Lower lobe of right lung (tissue), 2 donors: ENCODE data around the gene ZMIZ1. TPM values are rescaled to one million over a fixed set of nuclear protein-coding genes. Genes with fewer than 3 reads are reported as not detected.

Experiments
- ATAC-seq, 2 donors: fragments of 200-7000 bp; cut with Tn5 transposase; one replicate each; pipeline ENCODE4 v1.9.1; 2020 to 2022; ENCODE audit warnings: mild to moderate bottlenecking in 2 of 2, moderate library complexity in 2 of 2
- DNase-seq: peaks from one replicate; pipeline ENCODE4 v3.0.0-alpha.2; 2020
- H3K27ac ChIP-seq: fragments of 200-600 bp; one replicate; pipeline ENCODE4 v1.8.0; 2022
- H3K27me3 ChIP-seq: fragments of 200-600 bp; one replicate; pipeline ENCODE4 v1.8.0; 2022; ENCODE audit warnings: low read depth
- H3K36me3 ChIP-seq: fragments of 200-600 bp; one replicate; pipeline ENCODE4 v1.8.0; 2022; ENCODE audit warnings: mild to moderate bottlenecking
- H3K4me1 ChIP-seq: fragments of 200-600 bp; one replicate; pipeline ENCODE4 v1.8.0; 2022
- H3K4me3 ChIP-seq: fragments of 200-600 bp; one replicate; pipeline ENCODE4 v1.8.0; 2022; ENCODE audit warnings: mild to moderate bottlenecking
- H3K9me3 ChIP-seq: fragments of 200-600 bp; one replicate; pipeline ENCODE4 v1.8.0; 2022
- intact Hi-C: fragments of 100-400 bp; cut with DNase I; formaldehyde crosslinking; loops from one replicate; pipeline ENCODE4 v1.11.0; 2022
- total RNA-seq: library from RNA; stranded (reverse); fragmentation: NEBNext Ultra II Directional; extraction: Animal tissue kit (Norgen Biotek cat#: 25700); gene quantifications from one replicate; pipeline ENCODE4 v1.2.1, GENCODE V29; 2021
- TF ChIP-seq, protein P1 (sequence below): fragments of 200-600 bp; IDR thresholded peaks from one replicate; pipeline ENCODE4 v1.8.0; 2022; ENCODE audit warnings: antibody characterized with exemption, mild to moderate bottlenecking
- donor health status: DM: no; HTN: yes; CAD: no; lungs with severe emphysema.

The ZMIZ1 gene
- total RNA-seq, 1 donor from 2014 or later = 102 TPM

DNA sequence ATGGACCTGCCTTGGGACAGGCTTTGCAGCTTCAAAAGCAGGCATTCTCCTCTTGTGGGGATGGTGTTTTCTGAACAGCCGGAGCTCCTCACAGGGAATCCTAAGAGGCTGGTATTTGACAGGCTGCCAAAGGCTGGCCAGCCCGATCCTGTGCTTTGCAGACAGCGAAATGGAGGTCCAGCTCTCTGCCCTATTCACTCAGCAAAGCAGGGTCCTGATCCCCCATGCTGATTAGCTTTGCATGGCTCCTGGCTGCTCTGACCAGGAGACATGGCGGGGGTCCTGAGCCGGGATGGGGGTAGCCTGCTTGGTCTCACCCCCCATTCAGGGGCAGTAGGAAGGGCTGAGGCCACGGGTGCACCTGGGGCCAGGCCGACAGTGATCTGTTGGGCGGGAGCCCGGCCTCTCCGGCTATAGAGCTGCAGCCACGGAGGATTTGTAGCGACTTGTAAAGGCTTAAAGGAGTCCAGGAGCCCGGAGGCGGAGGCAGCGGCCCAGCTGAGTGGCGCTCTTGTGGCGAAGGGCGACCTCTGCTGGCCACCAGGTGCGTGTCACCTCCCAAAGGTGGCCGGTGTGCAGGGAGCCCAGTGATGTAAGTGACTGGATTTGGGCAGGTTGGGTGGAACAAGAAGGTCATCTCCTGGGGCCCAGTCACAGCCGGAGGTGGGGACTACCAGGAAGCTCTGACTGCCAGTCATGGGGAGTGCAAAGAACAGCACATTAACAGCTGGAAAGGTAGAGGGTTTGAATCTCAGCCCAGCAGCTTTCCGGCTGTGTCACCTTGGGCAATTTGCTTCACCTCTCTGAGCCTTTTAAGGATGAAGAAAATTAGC lies 126.5 kb downstream of the ZMIZ1 start:
- intact Hi-C loops = no loop called here
- DNase-seq = peak; percentile 91
- Histone ChIP-seq H3K9me3 (no peaks in the 10 kb centered on the region), H3K4me1 (peaks cover 57% of the 10 kb centered on the region), H3K27ac (peak overlapping the region; percentile 73), H3K4me3 (no peak overlapping the region), H3K27me3 (no peaks in the 10 kb centered on the region), H3K36me3 (peaks cover 15% of the 10 kb centered on the region)
- TF ChIP-seq, protein P1, sequence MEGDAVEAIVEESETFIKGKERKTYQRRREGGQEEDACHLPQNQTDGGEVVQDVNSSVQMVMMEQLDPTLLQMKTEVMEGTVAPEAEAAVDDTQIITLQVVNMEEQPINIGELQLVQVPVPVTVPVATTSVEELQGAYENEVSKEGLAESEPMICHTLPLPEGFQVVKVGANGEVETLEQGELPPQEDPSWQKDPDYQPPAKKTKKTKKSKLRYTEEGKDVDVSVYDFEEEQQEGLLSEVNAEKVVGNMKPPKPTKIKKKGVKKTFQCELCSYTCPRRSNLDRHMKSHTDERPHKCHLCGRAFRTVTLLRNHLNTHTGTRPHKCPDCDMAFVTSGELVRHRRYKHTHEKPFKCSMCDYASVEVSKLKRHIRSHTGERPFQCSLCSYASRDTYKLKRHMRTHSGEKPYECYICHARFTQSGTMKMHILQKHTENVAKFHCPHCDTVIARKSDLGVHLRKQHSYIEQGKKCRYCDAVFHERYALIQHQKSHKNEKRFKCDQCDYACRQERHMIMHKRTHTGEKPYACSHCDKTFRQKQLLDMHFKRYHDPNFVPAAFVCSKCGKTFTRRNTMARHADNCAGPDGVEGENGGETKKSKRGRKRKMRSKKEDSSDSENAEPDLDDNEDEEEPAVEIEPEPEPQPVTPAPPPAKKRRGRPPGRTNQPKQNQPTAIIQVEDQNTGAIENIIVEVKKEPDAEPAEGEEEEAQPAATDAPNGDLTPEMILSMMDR = peak; percentile 99
- peak; percentile 93 for ATAC-seq

DNA sequence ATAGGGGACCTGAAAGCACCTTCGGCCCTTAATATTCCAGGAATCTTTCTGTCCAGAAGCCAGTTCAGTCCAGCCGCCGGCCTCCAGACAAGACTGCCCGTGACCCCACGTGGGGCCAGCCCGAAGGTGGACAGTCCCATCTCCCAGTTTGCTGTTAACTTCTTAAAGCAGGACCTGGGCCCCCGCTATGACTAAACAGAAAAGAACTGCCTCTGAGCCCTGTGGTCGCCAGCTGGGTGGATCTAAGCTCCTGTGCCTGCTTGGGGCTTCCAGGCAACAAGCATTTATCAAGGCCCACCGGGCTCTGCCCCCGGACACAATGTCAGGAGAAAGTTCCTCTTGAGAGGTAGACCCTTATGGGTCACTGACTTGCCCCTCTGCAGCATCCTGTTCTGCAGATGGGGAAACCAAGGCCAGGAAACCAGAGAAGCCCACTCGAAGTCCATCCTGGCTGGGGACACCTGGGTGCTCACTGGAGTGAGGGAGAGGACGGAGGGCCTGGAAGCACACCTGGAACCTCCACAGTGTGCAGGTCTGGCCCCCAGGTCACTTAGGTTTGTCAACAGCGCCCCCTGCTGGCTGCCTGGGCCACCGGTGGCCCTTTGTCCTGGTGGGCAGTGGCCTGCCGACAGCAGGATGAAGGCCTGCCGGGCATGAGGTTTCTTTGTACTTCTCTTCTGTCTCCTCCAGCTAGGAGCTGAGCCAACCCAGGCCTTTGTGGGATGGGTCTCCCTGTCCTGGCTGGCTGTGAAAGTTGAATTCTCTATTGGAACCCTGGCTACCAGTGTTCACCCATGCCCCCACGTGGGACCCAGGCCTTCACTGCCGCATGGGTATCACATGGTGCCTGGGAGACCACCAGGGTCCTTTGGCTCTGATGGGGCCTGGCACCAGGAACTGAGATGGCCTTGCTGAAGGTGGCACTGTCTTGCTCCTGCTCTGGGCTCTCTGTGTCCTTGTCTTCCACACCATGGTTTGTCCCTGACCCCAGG lies 128.0 kb downstream of the ZMIZ1 start:
- no peaks in the 10 kb centered on the region for H3K9me3 ChIP-seq
- TF ChIP-seq, protein P1 = peak; percentile 96
- no peaks in the 10 kb centered on the region for H3K27me3 ChIP-seq
- intact Hi-C loops = no loop called here
- no peak overlapping the region for H3K4me3 ChIP-seq
- H3K4me1 ChIP-seq = peaks cover 42% of the 10 kb centered on the region
- ATAC-seq (peak; percentile 73 to 74), DNase-seq (peak; percentile 84)
- peak overlapping the region; percentile 25 for H3K27ac ChIP-seq
- H3K36me3 ChIP-seq = peaks cover 25% of the 10 kb centered on the region

DNA sequence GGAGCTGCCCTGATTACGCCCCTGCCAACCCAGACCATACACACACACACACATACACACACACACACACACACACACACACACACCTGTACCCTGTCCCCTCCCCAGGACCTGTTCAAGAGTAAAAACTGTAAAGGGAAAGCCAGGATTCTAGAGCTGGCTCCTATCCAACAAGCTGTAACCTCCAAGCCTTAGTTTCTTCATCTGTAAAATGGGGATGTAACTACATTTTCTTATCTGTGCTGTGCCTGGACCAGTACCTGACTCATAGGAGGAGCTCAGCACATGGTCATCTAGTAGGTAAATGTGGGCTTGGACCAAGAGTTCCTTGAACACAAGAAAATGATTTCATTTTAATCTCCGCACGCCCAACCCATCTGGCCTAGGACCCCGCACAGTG lies 128.8 kb downstream of the ZMIZ1 start:
- H3K4me3 ChIP-seq = no peak overlapping the region
- H3K36me3 ChIP-seq = peaks cover 32% of the 10 kb centered on the region
- peaks cover 39% of the 10 kb centered on the region for H3K4me1 ChIP-seq
- ATAC-seq (no peak), DNase-seq (no peak)
- H3K27me3 ChIP-seq = no peaks in the 10 kb centered on the region
- intact Hi-C loops = no loop called here
- H3K27ac ChIP-seq = no peak overlapping the region
- H3K9me3 ChIP-seq = no peaks in the 10 kb centered on the region
- TF ChIP-seq, protein P1 = no peak

GRCh38 chr10:79200346-79200745 lies 131.6 kb downstream of the ZMIZ1 start:
- intact Hi-C loops = no loop called here
- no peak for ATAC-seq

DNA sequence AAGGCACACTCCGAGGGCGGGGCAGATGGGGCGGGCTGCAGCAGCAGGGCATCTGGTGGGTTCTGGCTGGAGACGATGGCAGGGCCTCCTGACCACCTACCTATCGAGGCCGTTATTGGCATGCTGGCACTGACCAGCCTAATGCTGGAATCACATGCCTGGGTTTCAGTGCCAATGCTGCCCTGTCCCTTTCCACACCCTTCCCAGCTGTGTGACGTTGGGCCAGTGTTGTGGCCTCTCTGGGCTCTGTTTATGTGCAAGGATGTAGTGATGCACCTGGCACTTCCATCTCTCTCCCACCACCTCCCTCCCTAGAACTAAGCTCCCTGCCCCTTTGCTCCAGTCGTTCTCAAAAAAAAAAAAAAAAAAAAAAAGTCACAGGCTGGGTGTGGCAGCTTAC lies 132.9 kb downstream of the ZMIZ1 start:
- intact Hi-C loops = no loop called here
- TF ChIP-seq, protein P1 = no peak
- Histone ChIP-seq H3K4me3 (no peak overlapping the region), H3K36me3 (peaks cover 53% of the 10 kb centered on the region), H3K27ac (no peak overlapping the region), H3K4me1 (peaks cover 15% of the 10 kb centered on the region), H3K27me3 (no peaks in the 10 kb centered on the region), H3K9me3 (no peaks in the 10 kb centered on the region)
- ATAC-seq (no peak), DNase-seq (no peak)

More at GRCh38 chr10:79200346-79200745, 131.6 kb downstream of the ZMIZ1 start:
- H3K27me3 ChIP-seq = no peaks in the 10 kb centered on the region
- H3K27ac ChIP-seq = no peak overlapping the region
- H3K4me3 ChIP-seq = no peak overlapping the region
- TF ChIP-seq, protein P1 = no peak
- H3K4me1 ChIP-seq = peaks cover 24% of the 10 kb centered on the region
- peaks cover 46% of the 10 kb centered on the region for H3K36me3 ChIP-seq
- no peaks in the 10 kb centered on the region for H3K9me3 ChIP-seq
- DNase-seq = no peak
